PFSK-1 (cell line): ENCODE measurements around the gene RASL10B.

Experiments
- FOXP2 ChIP-seq: optimal IDR thresholded peaks from 2 replicates; pipeline ENCODE3; 2011; ENCODE audit warnings: borderline replicate concordance, control low read depth, inconsistent platforms; ENCODE audit not compliant: insufficient read depth; ENCODE audit errors: extremely low read length, extremely low read depth
- POLR2AphosphoS5 ChIP-seq: IDR thresholded peaks from 2 replicates; pipeline ENCODE4 v1.6.1; 2012; ENCODE audit warnings: low read depth, mild to moderate bottlenecking, control low read depth, low read length, moderate library complexity
- SIN3A ChIP-seq: IDR thresholded peaks from 2 replicates; pipeline ENCODE4 v1.6.1; 2012; ENCODE audit warnings: mild to moderate bottlenecking, low read length, moderate library complexity, borderline replicate concordance; ENCODE audit not compliant: insufficient read depth
- TAF1 ChIP-seq: IDR thresholded peaks from 2 replicates; pipeline ENCODE4 v1.6.1; 2012; ENCODE audit warnings: low read length, control low read depth, borderline replicate concordance; ENCODE audit not compliant: insufficient read depth
- TF ChIP-seq, protein P1 (sequence below), 2 experiments: IDR thresholded peaks; 2 replicates each; pipeline versions ENCODE4 v1.6.1 to v1.8.0; 2011 to 2012; ENCODE audit warnings: low read depth in 2 of 2, low read length in 2 of 2, control low read depth in 1 of 2, inconsistent platforms in 1 of 2, mild to moderate bottlenecking in 1 of 2, moderate library complexity in 1 of 2; ENCODE audit not compliant: insufficient read depth in 1 of 2

Gene RASL10B

DNA sequence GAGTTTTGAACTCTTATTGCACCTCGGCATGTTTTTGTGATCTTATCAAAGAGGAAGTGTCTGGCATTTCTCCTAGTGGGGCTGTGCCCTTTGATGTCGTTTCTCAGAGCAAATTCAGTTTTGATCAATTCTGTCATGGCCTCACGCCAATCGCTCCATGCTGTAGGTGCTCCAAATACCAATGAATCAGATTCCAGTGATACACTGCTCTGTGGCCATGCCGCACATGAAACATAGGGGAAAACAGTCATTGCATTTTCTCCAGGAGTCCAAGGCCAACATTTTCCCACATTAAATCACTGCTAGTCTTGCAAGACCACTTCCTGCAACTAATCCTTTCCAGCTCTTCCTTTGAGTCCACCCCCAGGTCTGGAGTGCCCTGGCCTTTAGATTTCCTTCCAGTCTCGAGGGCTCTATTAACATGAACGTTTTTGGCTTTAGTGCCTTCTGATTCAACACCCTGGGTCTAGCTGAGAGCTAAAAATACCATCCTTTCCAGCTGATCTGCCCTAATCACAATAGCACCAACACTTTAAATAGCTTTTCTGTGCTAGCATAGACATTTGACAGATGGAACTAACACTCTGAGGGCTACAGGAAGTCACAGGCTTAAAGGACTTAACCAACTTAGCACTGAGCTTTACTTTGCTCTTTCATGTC lies 18.2 kb upstream of the RASL10B start:
- TF ChIP-seq POLR2AphosphoS5 = no peak
- TF ChIP-seq, protein P1, sequence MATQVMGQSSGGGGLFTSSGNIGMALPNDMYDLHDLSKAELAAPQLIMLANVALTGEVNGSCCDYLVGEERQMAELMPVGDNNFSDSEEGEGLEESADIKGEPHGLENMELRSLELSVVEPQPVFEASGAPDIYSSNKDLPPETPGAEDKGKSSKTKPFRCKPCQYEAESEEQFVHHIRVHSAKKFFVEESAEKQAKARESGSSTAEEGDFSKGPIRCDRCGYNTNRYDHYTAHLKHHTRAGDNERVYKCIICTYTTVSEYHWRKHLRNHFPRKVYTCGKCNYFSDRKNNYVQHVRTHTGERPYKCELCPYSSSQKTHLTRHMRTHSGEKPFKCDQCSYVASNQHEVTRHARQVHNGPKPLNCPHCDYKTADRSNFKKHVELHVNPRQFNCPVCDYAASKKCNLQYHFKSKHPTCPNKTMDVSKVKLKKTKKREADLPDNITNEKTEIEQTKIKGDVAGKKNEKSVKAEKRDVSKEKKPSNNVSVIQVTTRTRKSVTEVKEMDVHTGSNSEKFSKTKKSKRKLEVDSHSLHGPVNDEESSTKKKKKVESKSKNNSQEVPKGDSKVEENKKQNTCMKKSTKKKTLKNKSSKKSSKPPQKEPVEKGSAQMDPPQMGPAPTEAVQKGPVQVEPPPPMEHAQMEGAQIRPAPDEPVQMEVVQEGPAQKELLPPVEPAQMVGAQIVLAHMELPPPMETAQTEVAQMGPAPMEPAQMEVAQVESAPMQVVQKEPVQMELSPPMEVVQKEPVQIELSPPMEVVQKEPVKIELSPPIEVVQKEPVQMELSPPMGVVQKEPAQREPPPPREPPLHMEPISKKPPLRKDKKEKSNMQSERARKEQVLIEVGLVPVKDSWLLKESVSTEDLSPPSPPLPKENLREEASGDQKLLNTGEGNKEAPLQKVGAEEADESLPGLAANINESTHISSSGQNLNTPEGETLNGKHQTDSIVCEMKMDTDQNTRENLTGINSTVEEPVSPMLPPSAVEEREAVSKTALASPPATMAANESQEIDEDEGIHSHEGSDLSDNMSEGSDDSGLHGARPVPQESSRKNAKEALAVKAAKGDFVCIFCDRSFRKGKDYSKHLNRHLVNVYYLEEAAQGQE (IDR thresholded peaks at IDR 0.05; ENCODE audit: insufficient read depth in 1 of 2, low read depth in 2 of 2, low read length in 2 of 2) = peak in 1 of 2 experiments; percentile 53; a peak in 1 of 4 replicates

DNA sequence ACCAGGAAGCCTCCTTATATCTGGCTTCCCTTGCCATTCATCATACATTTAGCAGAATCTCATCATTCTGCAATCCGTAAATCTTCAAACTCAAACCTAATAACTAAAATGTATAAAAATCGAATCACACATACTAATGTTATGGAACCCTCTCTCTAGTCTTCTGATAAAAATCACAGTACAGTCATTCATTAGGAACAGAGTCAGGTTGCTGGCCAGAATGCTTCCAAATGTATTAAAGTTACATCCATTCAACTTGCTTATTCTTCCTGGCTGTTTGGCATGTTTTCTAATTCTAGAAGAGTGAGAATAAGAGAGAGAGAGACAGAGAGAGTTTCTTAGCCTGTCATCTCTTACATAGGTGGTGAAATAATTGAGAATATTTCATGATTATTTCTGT lies 16.5 kb upstream of the RASL10B start:
- TF ChIP-seq FOXP2 (no peak), POLR2AphosphoS5 (no peak), SIN3A (no peak), TAF1 (no peak)
- TF ChIP-seq, protein P1 (IDR thresholded peaks at IDR 0.05; ENCODE audit: insufficient read depth in 1 of 2, low read depth in 2 of 2, low read length in 2 of 2) = no peak

GRCh38 chr17:35715416-35715815 lies 16.0 kb upstream of the RASL10B start:
- TF ChIP-seq TAF1 (no peak), FOXP2 (no peak), SIN3A (no peak), POLR2AphosphoS5 (no peak)
- TF ChIP-seq, protein P1 (IDR thresholded peaks at IDR 0.05; ENCODE audit: insufficient read depth in 1 of 2, low read depth in 2 of 2, low read length in 2 of 2) = no peak

GRCh38 chr17:35716173-35716572 lies 15.3 kb upstream of the RASL10B start:
- TF ChIP-seq FOXP2 (no peak), SIN3A (no peak), POLR2AphosphoS5 (no peak), TAF1 (no peak)
- TF ChIP-seq, protein P1 (IDR thresholded peaks at IDR 0.05; ENCODE audit: insufficient read depth in 1 of 2, low read depth in 2 of 2, low read length in 2 of 2) = no peak
